Fibroblast of the aortic adventitia (primary cell): ENCODE measurements around the gene C2CD4C. TPM values are rescaled to one million over a fixed set of nuclear protein-coding genes. Genes with fewer than 3 reads are reported as not detected.

Source experiments
- DNase-seq: peaks from one replicate; pipeline ENCODE4 v3.0.0-alpha.2; 2010; ENCODE audit warnings: low read depth
- H3K4me3 ChIP-seq: 2 replicates; pipeline ENCODE4 v1.5.1; 2011; ENCODE audit warnings: low read depth, mild to moderate bottlenecking, control low read depth, low read length, moderate library complexity
- total RNA-seq: library from RNA; depleted of rRNA; stranded (reverse); fragments of >200 nt; gene quantifications from 2 replicates; pipeline ENCODE4 v1.2.3, GENCODE V29; 2012; ENCODE audit warnings: low replicate concordance
- TF ChIP-seq, protein P1 (sequence below): IDR thresholded peaks from 2 replicates; pipeline ENCODE4 v1.5.1; 2011; ENCODE audit warnings: mild to moderate bottlenecking, low read length, control low read depth, inconsistent platforms; ENCODE audit not compliant: insufficient read depth

The C2CD4C gene, protein sequence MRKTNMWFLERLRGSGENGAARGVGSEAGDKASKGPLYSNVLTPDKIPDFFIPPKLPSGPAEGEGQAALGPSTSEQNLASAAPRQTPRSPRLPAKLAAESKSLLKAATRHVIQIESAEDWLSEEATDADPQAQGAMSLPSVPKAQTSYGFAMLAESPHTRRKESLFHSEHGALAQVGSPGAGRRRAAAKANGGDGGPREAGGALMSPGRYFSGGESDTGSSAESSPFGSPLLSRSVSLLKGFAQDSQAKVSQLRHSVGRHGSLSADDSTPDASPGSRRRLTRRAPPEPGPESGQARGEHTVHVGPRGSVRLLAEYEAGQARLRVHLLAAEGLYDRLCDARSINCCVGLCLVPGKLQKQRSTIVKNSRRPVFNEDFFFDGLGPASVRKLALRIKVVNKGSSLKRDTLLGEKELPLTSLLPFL
- not detected in 2 replicates for total RNA-seq

- TF ChIP-seq, protein P1, sequence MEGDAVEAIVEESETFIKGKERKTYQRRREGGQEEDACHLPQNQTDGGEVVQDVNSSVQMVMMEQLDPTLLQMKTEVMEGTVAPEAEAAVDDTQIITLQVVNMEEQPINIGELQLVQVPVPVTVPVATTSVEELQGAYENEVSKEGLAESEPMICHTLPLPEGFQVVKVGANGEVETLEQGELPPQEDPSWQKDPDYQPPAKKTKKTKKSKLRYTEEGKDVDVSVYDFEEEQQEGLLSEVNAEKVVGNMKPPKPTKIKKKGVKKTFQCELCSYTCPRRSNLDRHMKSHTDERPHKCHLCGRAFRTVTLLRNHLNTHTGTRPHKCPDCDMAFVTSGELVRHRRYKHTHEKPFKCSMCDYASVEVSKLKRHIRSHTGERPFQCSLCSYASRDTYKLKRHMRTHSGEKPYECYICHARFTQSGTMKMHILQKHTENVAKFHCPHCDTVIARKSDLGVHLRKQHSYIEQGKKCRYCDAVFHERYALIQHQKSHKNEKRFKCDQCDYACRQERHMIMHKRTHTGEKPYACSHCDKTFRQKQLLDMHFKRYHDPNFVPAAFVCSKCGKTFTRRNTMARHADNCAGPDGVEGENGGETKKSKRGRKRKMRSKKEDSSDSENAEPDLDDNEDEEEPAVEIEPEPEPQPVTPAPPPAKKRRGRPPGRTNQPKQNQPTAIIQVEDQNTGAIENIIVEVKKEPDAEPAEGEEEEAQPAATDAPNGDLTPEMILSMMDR = no peak
- no peak for DNase-seq
- peak within 1 kb of the TSS; percentile 17 for H3K4me3 ChIP-seq
Observed at GRCh38 chr19:408902-409515, at the start of gene C2CD4C. Gene C2CD4C (minus strand): TSS chr19:409147. CDS start chr19:408361, 786 bp downstream.

GRCh38 chr19:458091-459042 lies 49.4 kb upstream of the C2CD4C start:
- no peak overlapping the region for H3K4me3 ChIP-seq
- TF ChIP-seq, protein P1 = no peak
- DNase-seq = no peak

- DNase-seq = no peak
Observed at GRCh38 chr19:457636-458035, 48.7 kb upstream of the C2CD4C start.

DNA sequence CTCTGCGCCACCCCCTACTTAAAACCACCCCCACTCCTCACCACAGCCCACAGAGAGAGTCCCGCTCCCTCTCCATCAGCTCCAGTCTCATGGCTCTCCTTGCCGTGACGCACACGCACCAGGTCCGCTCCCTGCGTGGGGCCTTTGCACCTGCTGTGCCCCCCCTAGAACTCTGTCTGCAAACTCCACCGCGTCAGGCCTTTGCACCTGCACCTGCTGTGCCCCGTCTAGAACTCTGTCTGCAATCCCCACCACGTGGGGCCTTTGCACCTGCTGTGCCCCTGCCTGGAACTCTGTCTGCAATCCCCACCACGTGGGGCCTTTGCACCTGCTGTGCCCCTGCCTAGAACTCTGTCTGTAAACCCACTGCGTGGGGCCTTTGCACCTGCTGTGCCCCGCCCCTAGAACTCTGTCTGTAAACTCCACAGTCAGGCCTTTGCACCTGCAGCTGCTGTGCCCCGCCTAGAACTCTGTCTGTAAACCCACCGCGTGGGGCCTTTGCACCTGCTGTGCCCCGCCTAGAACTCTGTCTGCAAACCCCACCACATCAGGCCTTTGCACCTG lies 47.7 kb upstream of the C2CD4C start:
- no peak for DNase-seq
- TF ChIP-seq, protein P1 = no peak
- H3K4me3 ChIP-seq = no peak overlapping the region

More at GRCh38 chr19:457636-458035, 48.7 kb upstream of the C2CD4C start:
- no peak overlapping the region for H3K4me3 ChIP-seq
- TF ChIP-seq, protein P1 = no peak

GRCh38 chr19:455851-456546 lies 47.1 kb upstream of the C2CD4C start:
- no peak for DNase-seq
- TF ChIP-seq, protein P1 = no peak
- no peak overlapping the region for H3K4me3 ChIP-seq
